HepG2 (cell line): ENCODE measurements around the gene AXIN1. TPM values are rescaled to one million over a fixed set of nuclear protein-coding genes. Genes with fewer than 3 reads are reported as not detected.
A peak's percentile ranks its signal among the peaks of the same experiment; 100 is the strongest.

Experiments
- CHD4 ChIP-seq: fragments of 200-600 bp; sonication (generic); IDR thresholded peaks from 2 replicates; pipeline ENCODE4 v1.7.0; 2017; ENCODE audit warnings: mild to moderate bottlenecking, low read length, borderline replicate concordance
- EZH2 ChIP-seq: conservative IDR thresholded peaks from 2 replicates; pipeline ENCODE4 v1.6.1; 2012; ENCODE audit warnings: mild to moderate bottlenecking, low read depth, low read length, moderate library complexity
- SPEN ChIP-seq: sonication (generic); formaldehyde crosslinking; IDR thresholded peaks from 2 replicates; pipeline ENCODE4 v1.5.1; 2020; ENCODE audit warnings: low read depth, mild to moderate bottlenecking, missing genetic modification reagents
- TCF7 ChIP-seq: sonication (generic); IDR thresholded peaks from 2 replicates; pipeline ENCODE4 v1.6.1; 2016; ENCODE audit warnings: antibody characterized with exemption, low read depth
- ZBTB38 ChIP-seq: sonication (generic); formaldehyde crosslinking; IDR thresholded peaks from 2 replicates; pipeline ENCODE4 v1.5.1; 2020; ENCODE audit warnings: mild to moderate bottlenecking, missing genetic modification reagents
- ZNF7 ChIP-seq: IDR thresholded peaks from 2 replicates; pipeline ENCODE4 v1.6.1; 2016; ENCODE audit warnings: missing biosample characterization, missing genetic modification reagents
- polyA plus RNA-seq, 8 experiments: library from polyadenylated mRNA; depleted of rRNA in 3 of 8; stranded (reverse) in 7 of 8; unstranded in 1 of 8; fragments of >200 nt; fragmentation: Illumina TruSeq in 4 of 8; extraction: Trizol in 4 of 8; gene quantifications; 2 replicates each; pipeline versions ENCODE4 v1.2.1 to v1.2.3, GENCODE V29; 2011 to 2016; ENCODE audit warnings: low read depth in 4 of 8, missing spikeins in 1 of 8, mixed read lengths in 1 of 8; ENCODE audit not compliant: insufficient read depth in 1 of 8
- total RNA-seq, 5 experiments: library from RNA; depleted of rRNA; stranded (reverse); fragments of >200 nt; fragmentation: Illumina TruSeq; extraction: Trizol; gene quantifications; 2 replicates each; pipeline ENCODE4 v1.2.3, GENCODE V29; 2016; ENCODE audit warnings: low read depth in 1 of 5
- TF ChIP-seq, protein P1 (sequence below): sonication (generic); formaldehyde crosslinking; IDR thresholded peaks from 2 replicates; pipeline ENCODE4 v1.4.0; 2020; ENCODE audit warnings: missing genetic modification reagents
- TF ChIP-seq, protein P2 (sequence below): sonication (generic); formaldehyde crosslinking; conservative IDR thresholded peaks from 2 replicates; pipeline ENCODE4 v1.8.1; 2023; ENCODE audit warnings: missing genetic modification reagents
- TF ChIP-seq, protein P3 (sequence below): sonication (generic); formaldehyde crosslinking; IDR thresholded peaks from 2 replicates; pipeline ENCODE4 v1.9.0; 2021; ENCODE audit warnings: missing genetic modification reagents, borderline replicate concordance

AXIN1 gene
- total and polyA plus RNA-seq, 2 of the 13 experiments (the other 11 are each of a cell fraction or from before 2014, with no cell fraction given), result 24.0 to 26.0 TPM

DNA sequence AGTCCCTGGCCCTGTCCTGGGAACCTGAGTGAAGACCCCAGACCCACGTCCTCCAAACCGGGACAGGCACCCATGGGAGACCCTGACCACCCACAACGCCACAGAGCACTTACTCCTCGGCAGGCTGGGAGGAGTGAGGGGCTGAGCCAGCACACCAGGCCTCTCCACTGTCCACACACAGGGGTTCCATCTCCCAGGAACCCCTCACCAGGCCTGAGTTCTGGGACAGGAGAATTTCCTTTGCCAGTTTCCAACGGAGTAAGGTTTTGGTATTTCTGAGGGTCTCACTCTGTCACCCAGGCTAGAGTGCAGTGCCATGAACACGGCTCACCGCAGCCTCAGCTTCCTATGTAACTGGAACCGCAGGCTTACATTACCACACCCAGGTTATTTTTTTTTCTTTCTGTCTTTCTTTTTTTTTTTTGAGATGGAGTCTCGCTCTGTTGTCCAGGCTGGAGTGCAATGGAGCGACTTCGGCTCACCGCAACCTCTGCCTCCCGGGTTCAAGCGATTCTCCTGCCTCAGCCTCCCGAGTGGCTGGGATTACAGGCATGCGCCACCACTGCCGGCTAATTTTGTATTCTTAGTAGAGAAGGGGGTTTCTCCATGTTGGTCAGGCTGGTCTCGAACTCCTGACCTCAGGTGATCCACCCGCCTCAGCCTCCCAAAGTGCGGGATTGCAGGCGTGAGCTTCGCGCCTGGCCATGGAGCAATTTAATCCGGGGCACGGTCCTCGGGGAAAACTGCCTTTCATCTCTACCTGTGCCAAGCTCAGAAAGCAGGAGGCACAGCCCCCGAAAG is 27.6 kb upstream of the AXIN1 start (continued):
- TF ChIP-seq, protein P1, sequence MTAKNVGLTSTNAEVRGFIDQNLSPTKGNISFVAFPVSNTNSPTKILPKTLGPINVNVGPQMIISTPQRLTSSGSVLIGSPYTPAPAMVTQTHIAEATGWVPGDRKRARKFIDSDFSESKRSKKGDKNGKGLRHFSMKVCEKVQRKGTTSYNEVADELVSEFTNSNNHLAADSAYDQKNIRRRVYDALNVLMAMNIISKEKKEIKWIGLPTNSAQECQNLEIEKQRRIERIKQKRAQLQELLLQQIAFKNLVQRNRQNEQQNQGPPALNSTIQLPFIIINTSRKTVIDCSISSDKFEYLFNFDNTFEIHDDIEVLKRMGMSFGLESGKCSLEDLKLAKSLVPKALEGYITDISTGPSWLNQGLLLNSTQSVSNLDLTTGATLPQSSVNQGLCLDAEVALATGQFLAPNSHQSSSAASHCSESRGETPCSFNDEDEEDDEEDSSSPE (CRISPR knock-in tag), result no peak
- TF ChIP-seq ZBTB38, result 0 out of 2 replicates have a peak, but pooled peaks have one; percentile 2
- TF ChIP-seq TCF7, result 0 out of 2 replicates have a peak, but pooled peaks have one; percentile 12
- TF ChIP-seq, protein P2, sequence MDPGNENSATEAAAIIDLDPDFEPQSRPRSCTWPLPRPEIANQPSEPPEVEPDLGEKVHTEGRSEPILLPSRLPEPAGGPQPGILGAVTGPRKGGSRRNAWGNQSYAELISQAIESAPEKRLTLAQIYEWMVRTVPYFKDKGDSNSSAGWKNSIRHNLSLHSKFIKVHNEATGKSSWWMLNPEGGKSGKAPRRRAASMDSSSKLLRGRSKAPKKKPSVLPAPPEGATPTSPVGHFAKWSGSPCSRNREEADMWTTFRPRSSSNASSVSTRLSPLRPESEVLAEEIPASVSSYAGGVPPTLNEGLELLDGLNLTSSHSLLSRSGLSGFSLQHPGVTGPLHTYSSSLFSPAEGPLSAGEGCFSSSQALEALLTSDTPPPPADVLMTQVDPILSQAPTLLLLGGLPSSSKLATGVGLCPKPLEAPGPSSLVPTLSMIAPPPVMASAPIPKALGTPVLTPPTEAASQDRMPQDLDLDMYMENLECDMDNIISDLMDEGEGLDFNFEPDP (CRISPR knock-in tag), result 0 out of 2 replicates have a peak, but pooled peaks have one; percentile 30
- TF ChIP-seq ZNF7, result no peak
- TF ChIP-seq, protein P3, sequence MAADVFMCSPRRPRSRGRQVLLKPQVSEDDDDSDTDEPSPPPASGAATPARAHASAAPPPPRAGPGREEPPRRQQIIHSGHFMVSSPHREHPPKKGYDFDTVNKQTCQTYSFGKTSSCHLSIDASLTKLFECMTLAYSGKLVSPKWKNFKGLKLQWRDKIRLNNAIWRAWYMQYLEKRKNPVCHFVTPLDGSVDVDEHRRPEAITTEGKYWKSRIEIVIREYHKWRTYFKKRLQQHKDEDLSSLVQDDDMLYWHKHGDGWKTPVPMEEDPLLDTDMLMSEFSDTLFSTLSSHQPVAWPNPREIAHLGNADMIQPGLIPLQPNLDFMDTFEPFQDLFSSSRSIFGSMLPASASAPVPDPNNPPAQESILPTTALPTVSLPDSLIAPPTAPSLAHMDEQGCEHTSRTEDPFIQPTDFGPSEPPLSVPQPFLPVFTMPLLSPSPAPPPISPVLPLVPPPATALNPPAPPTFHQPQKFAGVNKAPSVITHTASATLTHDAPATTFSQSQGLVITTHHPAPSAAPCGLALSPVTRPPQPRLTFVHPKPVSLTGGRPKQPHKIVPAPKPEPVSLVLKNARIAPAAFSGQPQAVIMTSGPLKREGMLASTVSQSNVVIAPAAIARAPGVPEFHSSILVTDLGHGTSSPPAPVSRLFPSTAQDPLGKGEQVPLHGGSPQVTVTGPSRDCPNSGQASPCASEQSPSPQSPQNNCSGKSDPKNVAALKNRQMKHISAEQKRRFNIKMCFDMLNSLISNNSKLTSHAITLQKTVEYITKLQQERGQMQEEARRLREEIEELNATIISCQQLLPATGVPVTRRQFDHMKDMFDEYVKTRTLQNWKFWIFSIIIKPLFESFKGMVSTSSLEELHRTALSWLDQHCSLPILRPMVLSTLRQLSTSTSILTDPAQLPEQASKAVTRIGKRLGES (CRISPR knock-in tag), result no peak
- peak; percentile 35; the same call in 1 of the 2 replicates for TF ChIP-seq CHD4
- no peak for TF ChIP-seq EZH2
- no peak for TF ChIP-seq SPEN (CRISPR knock-in tag)
